ENCODE data around the gene DNAH7. TPM values are rescaled to one million over a fixed set of nuclear protein-coding genes. Genes with fewer than 3 reads are reported as not detected.
"Not testable (repeated sequence)": the region's sequence is repeated elsewhere in the genome, so short reads cannot be mapped to it uniquely, and the experiment has no call there.

The DNAH7 gene
- total RNA-seq, 2 donors from 2014 or later = 0.02 TPM; not detected in 1

DNA sequence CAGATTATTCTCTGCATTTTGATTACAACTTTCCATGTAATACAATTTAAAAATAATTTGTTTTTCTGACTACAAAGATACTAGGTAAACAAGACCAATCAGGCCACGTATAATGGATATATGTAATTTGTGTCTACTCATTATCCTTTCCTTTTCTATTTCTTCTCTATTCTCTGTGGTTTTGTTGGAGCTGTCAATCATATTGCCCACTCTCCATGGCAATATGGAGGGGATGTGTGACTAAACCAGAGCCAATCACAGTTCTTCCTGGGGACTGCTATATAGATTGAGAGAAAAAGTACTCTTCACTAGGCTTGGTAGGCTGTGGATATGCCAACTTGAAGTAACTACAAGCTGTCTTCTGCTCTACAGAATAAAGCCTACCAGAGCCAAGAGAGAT lies 144.7 kb downstream of the DNAH7 start:
- Mint-ChIP-seq H3K36me3 (ENCODE audit: insufficient read depth in 2 of 2) (no peaks in the 10 kb centered on the region), H3K27ac (no peak overlapping the region)

DNA sequence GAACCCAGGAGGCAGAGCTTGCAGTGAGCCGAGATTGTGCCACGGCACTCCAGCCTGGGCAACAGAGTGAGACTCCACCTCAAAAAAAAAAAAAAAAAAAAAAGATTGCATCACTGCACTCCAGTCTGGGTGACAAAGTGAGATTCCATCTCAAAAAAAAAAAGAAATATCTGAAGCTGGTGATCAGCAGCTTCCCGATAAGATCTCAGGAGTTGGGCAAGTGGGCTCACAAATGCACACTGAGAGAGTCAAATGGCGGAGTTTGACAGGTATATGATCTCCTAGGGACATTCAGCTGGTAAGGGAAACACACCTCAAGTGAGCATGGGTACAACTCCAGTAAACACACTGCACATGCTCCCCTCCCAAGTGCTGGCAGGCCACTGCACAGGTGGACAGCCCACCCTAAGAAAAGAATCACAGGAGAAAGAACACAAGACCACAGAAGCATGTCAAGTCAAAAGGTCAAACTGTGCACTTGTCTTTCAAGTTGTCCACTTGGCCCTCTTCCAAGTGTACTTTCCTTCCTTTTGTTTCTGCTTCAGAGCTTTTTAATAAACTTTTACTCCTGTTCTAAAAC lies 151.5 kb downstream of the DNAH7 start:
- H3K4me3 Mint-ChIP-seq; H3K9me3 Mint-ChIP-seq; H3K27ac Mint-ChIP-seq; H3K27me3 Mint-ChIP-seq (ENCODE audit: low read depth); H3K36me3 Mint-ChIP-seq (ENCODE audit: insufficient read depth in 2 of 2); DNase-seq; ATAC-seq (replicated peaks in 1 of 2); H3K4me1 Mint-ChIP-seq (ENCODE audit: low read depth): not testable (repeated sequence)

More for the DNA sequence above, 144.7 kb downstream of the DNAH7 start:
- H3K4me1 Mint-ChIP-seq (ENCODE audit: low read depth) = peaks cover 8% of the 10 kb centered on the region
- peaks cover 0 to 4% of the 10 kb centered on the region in 2 donors for H3K9me3 Mint-ChIP-seq
- no peak for DNase-seq
- H3K4me3 Mint-ChIP-seq = no peak overlapping the region
- no peaks in the 10 kb centered on the region for H3K27me3 Mint-ChIP-seq (ENCODE audit: low read depth)
- no peak for ATAC-seq (replicated peaks in 1 of 2)

DNA sequence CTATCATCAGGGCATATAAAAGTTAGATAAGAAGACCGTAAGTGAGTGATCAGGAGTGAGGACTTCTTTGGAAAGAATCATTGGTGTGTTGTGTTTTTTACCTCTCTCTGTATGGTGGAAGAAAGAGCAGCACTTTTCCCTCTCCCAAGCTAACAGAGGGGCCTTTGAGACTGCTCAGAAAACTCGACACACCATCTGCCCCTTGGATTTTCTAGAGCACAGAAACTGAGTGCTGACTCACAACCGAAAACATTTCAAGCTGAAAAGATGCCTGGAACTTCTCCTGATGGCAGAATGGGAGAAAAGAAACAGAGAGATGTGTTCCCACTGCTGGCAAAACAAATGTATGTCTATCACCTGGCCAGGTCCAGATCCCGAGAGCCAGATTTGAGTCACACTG lies 156.6 kb downstream of the DNAH7 start:
- Mint-ChIP-seq H3K9me3 (no peaks in the 10 kb centered on the region), H3K27me3 (ENCODE audit: low read depth) (no peaks in the 10 kb centered on the region), H3K27ac (no peak overlapping the region), H3K4me1 (ENCODE audit: low read depth) (no peaks in the 10 kb centered on the region), H3K4me3 (no peak overlapping the region), H3K36me3 (ENCODE audit: insufficient read depth in 2 of 2) (no peaks in the 10 kb centered on the region)
- ATAC-seq (replicated peaks in 1 of 2) (no peak), DNase-seq (no peak)

DNA sequence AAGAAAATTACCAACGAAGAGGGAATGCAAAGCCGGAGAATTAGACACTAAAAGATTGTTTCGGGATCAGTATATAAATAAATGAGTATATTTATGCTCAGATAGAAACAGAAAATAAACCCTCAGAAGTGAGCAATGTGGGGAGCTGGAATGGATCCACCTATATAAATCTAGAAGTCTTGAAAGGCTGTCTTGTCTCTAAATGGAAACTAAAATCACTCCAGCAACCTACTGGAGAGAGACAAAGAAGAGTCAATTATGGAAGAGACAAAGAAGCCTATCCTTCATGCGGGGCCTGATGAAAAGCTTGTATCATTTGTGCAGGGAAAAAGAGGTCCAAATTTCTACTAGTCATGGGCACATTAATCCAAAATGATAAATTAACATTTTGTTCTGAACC lies 158.1 kb downstream of the DNAH7 start:
- H3K27ac Mint-ChIP-seq = no peak overlapping the region
- no peak for ATAC-seq (replicated peaks in 1 of 2)
- no peaks in the 10 kb centered on the region for H3K4me1 Mint-ChIP-seq (ENCODE audit: low read depth)
- no peak for DNase-seq
- H3K9me3 Mint-ChIP-seq = no peaks in the 10 kb centered on the region
- H3K36me3 Mint-ChIP-seq (ENCODE audit: insufficient read depth in 2 of 2) = no peaks in the 10 kb centered on the region
- H3K4me3 Mint-ChIP-seq = no peak overlapping the region
- no peaks in the 10 kb centered on the region for H3K27me3 Mint-ChIP-seq (ENCODE audit: low read depth)

DNA sequence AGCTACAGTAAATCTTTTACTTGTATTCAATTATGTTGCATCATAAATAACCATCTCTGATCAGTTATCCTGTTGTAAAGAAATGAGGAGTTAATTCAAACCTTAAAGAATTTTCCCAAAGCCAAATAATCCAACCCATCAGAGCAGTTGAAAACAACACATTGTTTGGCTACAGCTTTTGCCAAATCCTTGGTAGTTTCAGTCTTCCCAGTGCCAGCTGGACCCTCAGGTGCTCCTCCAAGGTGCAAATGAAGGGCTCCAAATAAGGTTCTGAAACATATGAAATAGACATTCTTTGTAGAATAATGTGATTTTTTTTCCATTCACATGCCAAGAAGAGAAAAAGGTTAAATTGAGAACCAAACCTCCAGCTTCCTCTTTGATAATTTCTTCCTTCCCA lies 158.7 kb downstream of the DNAH7 start:
- Mint-ChIP-seq H3K4me3 (no peak overlapping the region), H3K9me3 (no peaks in the 10 kb centered on the region)

DNA sequence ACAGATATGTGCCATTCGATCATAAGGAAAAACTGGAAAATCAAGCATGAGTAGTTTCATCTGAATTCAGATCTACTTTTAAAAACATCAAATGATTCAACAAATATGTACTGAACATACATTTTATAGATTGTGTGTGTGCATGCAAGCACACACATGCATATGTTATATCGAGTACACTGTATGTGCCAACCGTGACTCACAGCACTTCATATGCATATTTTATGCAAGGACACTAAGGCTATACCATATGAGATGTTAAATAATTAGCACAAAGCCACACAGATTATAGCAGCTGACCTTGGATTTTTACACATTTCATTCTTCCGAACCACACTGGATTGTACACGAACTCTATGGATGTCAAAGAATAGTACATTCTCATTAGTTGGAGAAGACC lies 161.2 kb downstream of the DNAH7 start:
- ATAC-seq (replicated peaks in 1 of 2) (no peak), DNase-seq (no peak)
- Mint-ChIP-seq H3K27me3 (ENCODE audit: low read depth) (no peaks in the 10 kb centered on the region), H3K9me3 (no peaks in the 10 kb centered on the region), H3K4me3 (no peak overlapping the region), H3K4me1 (ENCODE audit: low read depth) (no peaks in the 10 kb centered on the region), H3K27ac (no peak overlapping the region), H3K36me3 (ENCODE audit: insufficient read depth in 2 of 2) (no peaks in the 10 kb centered on the region)

More for the DNA sequence above, 158.7 kb downstream of the DNAH7 start:
- ATAC-seq (replicated peaks in 1 of 2) = no peak
- H3K36me3 Mint-ChIP-seq (ENCODE audit: insufficient read depth in 2 of 2) = no peaks in the 10 kb centered on the region
- no peak for DNase-seq
- no peaks in the 10 kb centered on the region for H3K4me1 Mint-ChIP-seq (ENCODE audit: low read depth)
- no peaks in the 10 kb centered on the region for H3K27me3 Mint-ChIP-seq (ENCODE audit: low read depth)
- no peak overlapping the region for H3K27ac Mint-ChIP-seq

DNA sequence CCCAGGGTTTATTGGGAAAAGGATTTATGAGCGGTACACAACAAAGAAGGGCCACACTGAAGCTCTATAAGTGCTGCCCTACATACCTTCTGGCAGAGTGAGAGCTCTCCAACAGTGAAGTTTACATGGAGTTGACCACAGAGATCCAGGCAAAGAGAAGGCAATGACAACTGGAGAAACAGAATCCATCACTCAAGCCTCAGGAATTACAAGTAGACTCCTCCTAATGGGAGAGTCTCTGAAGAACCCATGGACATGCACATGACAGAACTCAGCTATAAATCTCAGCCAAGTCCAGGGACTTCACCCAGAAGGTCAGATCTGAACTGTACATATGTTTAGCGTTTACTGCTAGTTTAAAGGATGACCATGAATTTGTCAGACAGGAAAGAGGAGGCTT lies 164.7 kb downstream of the DNAH7 start:
- ATAC-seq (replicated peaks in 1 of 2) (no peak), DNase-seq (no peak)
- no peak overlapping the region for H3K27ac Mint-ChIP-seq
- no peak overlapping the region for H3K4me3 Mint-ChIP-seq
- H3K36me3 Mint-ChIP-seq (ENCODE audit: insufficient read depth in 2 of 2) = no peaks in the 10 kb centered on the region
- H3K9me3 Mint-ChIP-seq = no peaks in the 10 kb centered on the region
- H3K4me1 Mint-ChIP-seq (ENCODE audit: low read depth) = no peaks in the 10 kb centered on the region
- H3K27me3 Mint-ChIP-seq (ENCODE audit: low read depth) = no peaks in the 10 kb centered on the region

DNA sequence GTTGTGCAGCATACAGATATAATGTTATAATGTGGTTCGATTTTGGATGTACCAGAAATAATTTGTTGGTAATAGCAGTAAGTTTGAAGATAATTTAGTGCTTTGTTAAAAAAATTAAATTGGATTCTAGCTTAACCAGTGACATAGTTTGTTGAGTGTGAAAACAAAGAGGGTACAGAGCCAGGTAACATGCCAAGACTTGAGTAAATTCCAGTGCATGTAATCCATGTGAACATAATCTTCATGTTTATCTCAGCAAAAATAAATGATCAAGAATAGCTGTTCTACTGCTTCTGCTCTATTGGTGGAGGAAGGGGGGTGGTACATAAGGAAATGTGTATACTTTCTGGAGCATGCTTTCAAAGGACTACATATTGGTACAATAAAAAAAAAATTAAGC lies 165.8 kb downstream of the DNAH7 start:
- H3K4me1 Mint-ChIP-seq (ENCODE audit: low read depth) = no peaks in the 10 kb centered on the region
- no peak overlapping the region for H3K4me3 Mint-ChIP-seq
- DNase-seq = no peak
- H3K9me3 Mint-ChIP-seq = no peaks in the 10 kb centered on the region
- no peak overlapping the region for H3K27ac Mint-ChIP-seq
- ATAC-seq (replicated peaks in 1 of 2) = no peak
- no peaks in the 10 kb centered on the region for H3K27me3 Mint-ChIP-seq (ENCODE audit: low read depth)
- no peaks in the 10 kb centered on the region for H3K36me3 Mint-ChIP-seq (ENCODE audit: insufficient read depth in 2 of 2)

DNA sequence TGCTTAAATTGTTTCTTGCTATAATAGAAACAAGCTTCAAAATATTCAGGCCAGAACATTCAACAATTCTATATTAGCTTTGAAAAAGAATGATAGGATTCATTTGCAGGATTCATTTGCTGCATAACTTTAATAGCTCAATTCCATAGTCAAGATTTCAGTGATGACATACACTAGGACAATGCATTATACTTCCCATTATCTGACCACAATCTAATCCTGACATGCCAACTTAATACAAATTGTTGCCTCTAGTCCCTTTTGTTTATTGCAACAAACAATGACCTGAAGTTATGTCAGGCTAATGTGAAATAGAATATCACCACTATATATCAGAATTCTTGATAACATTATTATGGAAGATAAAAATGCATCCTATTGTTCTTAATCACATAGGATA lies 169.4 kb downstream of the DNAH7 start:
- no peak for ATAC-seq (replicated peaks in 1 of 2)
- Mint-ChIP-seq H3K9me3 (no peaks in the 10 kb centered on the region), H3K4me1 (ENCODE audit: low read depth) (no peaks in the 10 kb centered on the region), H3K27ac (no peak overlapping the region), H3K4me3 (no peak overlapping the region), H3K36me3 (ENCODE audit: insufficient read depth in 2 of 2) (no peaks in the 10 kb centered on the region), H3K27me3 (ENCODE audit: low read depth) (no peaks in the 10 kb centered on the region)
- DNase-seq = no peak

DNA sequence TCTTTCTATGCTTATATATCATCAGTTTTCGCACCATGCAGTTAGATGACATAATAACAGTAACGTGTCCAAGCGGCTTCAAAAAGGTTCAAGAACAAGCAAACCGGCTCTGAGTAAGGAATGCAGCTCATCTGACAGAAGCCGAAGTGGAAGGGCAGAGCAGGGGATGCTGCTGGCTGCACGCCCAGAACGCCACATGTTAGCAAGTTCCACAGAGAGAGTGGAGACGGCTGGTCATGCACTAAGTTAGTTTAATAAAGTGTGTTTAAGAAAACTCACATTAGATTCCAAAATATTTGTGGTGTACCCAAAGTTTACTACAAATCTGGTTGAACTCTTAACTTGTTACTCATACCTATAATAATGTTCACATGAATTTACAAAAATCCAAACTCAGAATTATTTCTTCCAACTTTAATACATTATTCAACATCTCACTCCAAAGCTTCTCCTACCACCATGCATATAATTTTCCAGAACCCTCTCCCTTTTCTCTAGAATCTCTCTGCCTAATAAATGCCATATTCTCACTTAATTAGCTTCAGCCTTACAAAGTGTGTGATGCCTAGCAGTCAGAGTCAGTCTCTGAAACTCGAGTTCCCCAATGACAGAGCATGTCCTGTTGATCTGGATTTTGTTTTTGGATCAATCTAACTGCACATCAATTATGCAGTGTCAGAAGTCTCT lies 170.0 kb downstream of the DNAH7 start:
- Mint-ChIP-seq H3K36me3 (ENCODE audit: insufficient read depth in 2 of 2) (no peaks in the 10 kb centered on the region), H3K4me3 (no peak overlapping the region), H3K9me3 (no peaks in the 10 kb centered on the region), H3K27ac (no peak overlapping the region), H3K27me3 (ENCODE audit: low read depth) (no peaks in the 10 kb centered on the region), H3K4me1 (ENCODE audit: low read depth) (no peaks in the 10 kb centered on the region)
- DNase-seq (no peak), ATAC-seq (replicated peaks in 1 of 2) (no peak)

DNA sequence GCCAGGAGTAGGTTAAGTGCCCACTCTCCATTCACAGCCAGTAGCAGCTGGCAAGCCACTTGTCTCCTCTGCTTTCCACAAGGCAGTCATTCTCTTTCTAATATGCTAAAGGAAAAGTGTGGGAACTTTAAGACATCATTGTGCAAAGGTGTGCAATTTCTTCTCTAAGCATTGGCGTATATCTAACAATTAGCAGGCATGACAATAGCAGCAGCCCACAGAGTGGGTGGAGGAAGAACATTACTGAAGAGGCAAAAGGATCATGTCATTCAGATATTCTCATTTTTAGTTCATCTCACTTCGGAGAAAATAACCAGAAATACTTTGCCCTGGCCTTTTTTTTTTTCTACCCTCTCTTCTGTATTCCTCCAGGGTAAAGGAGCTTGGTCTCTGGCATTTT lies 177.6 kb downstream of the DNAH7 start:
- Mint-ChIP-seq H3K9me3 (no peaks in the 10 kb centered on the region), H3K27me3 (ENCODE audit: low read depth) (no peaks in the 10 kb centered on the region), H3K4me1 (ENCODE audit: low read depth) (no peaks in the 10 kb centered on the region), H3K27ac (no peak overlapping the region), H3K4me3 (no peak overlapping the region), H3K36me3 (ENCODE audit: insufficient read depth in 2 of 2) (no peaks in the 10 kb centered on the region)
- DNase-seq = no peak
- ATAC-seq (replicated peaks in 1 of 2) = no peak

DNA sequence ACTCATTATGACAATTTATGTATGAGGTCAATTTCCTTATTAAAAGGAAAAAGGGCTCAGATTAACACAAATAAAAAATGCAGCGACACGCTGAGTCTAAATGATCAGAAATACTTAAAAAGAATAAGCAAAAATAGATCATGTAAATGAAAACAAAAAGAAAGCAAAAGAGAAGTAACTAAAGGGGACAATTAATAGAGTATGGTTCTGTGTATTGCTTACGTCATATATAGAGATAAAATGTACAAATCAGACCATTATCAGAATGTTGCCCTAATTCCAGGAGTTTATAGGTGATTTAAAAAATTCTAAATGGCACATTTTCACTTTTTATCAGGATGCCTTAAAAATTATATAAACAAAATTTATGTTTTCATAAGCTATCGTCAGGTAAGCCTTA lies 189.5 kb downstream of the DNAH7 start:
- ATAC-seq (replicated peaks in 1 of 2) (no peak), DNase-seq (no peak)
- Mint-ChIP-seq H3K4me3 (no peak overlapping the region), H3K27me3 (ENCODE audit: low read depth) (no peaks in the 10 kb centered on the region), H3K9me3 (no peaks in the 10 kb centered on the region), H3K4me1 (ENCODE audit: low read depth) (no peaks in the 10 kb centered on the region), H3K36me3 (ENCODE audit: insufficient read depth in 2 of 2) (no peaks in the 10 kb centered on the region), H3K27ac (peak overlapping the region; percentile 68)

DNA sequence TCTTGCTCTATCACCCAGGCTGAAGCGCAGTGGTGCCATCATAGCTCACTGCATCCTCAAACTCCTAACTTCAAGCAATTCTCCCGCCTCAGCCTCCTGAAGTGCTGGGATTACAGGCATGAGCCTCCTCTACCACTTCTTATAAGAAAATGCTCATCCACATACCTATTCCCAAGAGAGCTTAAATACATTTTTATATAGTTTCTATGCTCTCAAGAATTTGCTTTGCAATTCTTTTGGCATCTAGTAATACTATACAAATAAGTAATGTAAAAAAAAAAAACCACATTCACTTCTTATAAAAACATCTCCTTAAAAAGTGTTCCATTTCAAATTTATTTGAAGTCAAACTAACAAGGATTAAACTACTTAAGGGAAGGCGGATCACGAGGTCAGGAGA lies 197.3 kb downstream of the DNAH7 start:
- Mint-ChIP-seq H3K4me3 (no peak overlapping the region), H3K27me3 (ENCODE audit: low read depth) (no peaks in the 10 kb centered on the region), H3K4me1 (ENCODE audit: low read depth) (no peaks in the 10 kb centered on the region), H3K9me3 (no peaks in the 10 kb centered on the region), H3K27ac (no peak overlapping the region), H3K36me3 (ENCODE audit: insufficient read depth in 2 of 2) (no peaks in the 10 kb centered on the region)
- ATAC-seq (replicated peaks in 1 of 2) (no peak), DNase-seq (no peak)

DNA sequence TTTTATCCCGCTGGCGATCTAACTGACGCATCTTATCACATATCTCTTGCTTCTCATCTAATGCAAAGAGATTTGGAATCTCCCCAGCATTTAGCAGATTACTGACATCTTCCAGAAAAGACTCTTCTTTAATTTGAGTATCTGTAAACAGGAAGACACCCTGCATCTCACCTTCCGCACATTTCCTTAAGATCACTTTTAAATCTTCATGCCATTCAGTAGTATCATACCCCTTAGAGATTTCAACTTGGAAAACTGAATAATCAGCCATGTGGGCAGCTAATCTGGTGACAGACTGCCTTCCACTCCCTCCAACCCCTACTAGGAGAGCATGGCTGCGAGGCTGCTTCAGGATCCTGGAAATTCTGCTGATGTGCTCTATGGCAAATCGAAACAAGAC lies 204.3 kb downstream of the DNAH7 start:
- no peak for ATAC-seq (replicated peaks in 1 of 2)
- no peaks in the 10 kb centered on the region for H3K27me3 Mint-ChIP-seq (ENCODE audit: low read depth)

More for the DNA sequence above, 204.3 kb downstream of the DNAH7 start:
- DNase-seq = no peak
- no peaks in the 10 kb centered on the region for H3K9me3 Mint-ChIP-seq
- no peak overlapping the region for H3K27ac Mint-ChIP-seq
- no peaks in the 10 kb centered on the region for H3K36me3 Mint-ChIP-seq (ENCODE audit: insufficient read depth in 2 of 2)
- H3K4me1 Mint-ChIP-seq (ENCODE audit: low read depth) = no peaks in the 10 kb centered on the region
- H3K4me3 Mint-ChIP-seq = no peak overlapping the region

All from activated T-cell treated with anti-CD3 and anti-CD28 coated beads, Interleukin-2, amount 50 U/mL, for 72 hours (primary cell).